A172 (cell line): Measurements from ENCODE around the gene MRAP. TPM values are rescaled to one million over a fixed set of nuclear protein-coding genes. Genes with fewer than 3 reads are reported as not detected.
"Not testable (repeated sequence)": the region's sequence is repeated elsewhere in the genome, so short reads cannot be mapped to it uniquely, and the experiment has no call there.

Experiments
- DNase-seq: peaks from one replicate; pipeline ENCODE4 v3.0.0-alpha.2; 2015; ENCODE audit warnings: low spot score
- total RNA-seq: library from RNA; depleted of rRNA; stranded (reverse); fragments of >200 nt; shearing (Covaris generic); gene quantifications from 2 replicates; pipeline ENCODE4 v1.2.3, GENCODE V29; 2014; rRNA removed

Gene MRAP
- not detected in 2 replicates for total RNA-seq

DNA sequence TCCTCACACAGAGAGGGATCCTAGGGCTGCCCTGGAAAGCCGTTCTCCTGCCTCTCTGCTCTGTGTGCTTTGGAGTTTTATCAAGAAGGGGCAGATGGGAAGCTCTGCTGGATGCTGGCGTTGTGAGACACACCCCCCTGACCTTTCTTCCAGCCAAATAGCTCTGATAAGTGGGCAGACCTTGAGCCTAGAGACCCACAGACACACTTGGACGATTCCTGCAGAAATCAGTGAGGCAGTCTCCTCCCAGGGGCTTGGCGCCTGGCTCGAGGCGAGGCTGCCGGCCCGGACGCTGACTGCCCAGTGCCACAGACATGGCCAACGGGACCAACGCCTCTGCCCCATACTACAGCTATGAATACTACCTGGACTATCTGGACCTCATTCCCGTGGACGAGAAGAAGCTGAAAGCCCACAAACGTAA lies at the start of gene MRAP:
TSS of gene MRAP (plus strand) at position 198 of the 424 bp plus-strand sequence. CDS start at position 315, 117 bp downstream.
- DNase-seq = no peak

- DNase-seq = no peak
Observed at GRCh38 chr21:32249511-32250280, 49.0 kb upstream of the MRAP start.

- DNase-seq = no peak
Observed at GRCh38 chr21:32252136-32252535, 46.5 kb upstream of the MRAP start.

DNA sequence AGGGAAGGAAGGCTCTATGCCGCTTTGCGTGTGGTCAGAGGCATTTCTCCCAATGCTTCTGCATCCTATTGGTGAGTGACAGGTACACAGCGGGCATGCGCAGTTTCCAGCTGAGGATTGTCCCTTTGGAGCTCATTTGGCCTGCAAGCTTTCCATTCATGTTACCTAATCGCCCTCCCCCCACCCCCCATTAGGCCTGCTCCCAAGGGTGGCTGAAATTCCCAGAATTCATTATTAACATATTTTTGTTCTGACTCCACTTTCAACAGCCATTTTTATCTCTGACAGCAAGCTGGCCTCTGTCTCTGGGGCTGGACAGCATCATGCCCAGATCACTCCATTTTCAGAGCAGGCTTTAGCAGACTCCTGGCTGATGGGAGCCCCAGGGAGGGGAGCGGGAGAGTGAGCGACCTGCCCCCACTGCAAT lies 45.4 kb upstream of the MRAP start:
- peak; percentile 21 for DNase-seq

DNA sequence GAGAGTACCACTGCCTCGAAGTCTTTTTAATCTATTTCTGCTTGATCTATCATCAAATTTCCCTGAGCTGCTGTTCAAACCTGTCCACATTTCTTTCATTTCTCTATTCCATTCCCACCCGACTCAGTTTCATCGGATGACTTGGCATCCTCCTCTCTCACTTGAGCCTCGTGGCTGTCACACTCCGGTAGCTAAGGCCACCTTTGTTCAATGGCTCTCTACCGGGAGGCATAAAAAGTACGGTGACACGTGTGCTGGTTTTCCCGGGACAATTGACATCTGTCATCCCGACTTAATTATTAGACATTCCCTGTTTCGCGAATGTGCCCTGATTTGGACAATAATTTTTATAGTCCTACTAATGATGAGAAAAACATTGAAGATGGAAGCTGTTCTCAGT lies 42.4 kb upstream of the MRAP start:
- DNase-seq = no peak

DNA sequence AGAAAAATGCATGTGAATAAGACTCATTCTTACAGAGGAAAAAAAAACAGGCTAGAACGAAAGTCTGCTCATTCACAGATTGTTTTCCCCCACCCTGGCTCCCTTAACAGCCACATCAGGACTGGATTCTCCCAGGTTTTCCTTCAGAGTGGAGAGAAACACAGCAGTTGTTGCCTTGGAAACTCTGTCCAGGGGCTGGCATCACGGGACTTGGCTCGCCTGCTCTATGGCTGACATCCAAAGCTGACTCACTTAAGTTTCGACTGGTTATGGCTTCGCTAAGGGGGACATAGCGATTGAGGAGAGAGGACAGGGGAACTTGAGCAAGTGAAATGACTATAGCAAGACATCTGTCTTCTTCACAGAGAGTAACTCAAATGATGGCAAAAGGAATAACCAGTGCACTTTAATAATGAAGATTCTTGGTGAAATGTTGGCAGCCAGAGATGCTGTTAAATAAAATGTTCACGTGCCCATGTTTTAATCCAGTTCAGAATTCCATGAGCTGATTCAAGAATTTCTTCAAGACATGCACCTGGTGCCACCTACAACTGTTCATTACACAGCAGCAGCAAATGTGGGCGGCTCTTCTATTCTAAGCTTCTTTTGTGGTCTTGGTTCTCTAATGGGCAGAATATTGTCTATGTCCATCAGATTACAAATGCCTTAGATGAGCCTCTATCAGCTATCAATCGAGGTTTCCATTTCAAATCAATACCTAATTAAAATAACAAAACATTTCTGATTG lies 41.6 kb upstream of the MRAP start:
- peak; percentile 85 for DNase-seq

DNA sequence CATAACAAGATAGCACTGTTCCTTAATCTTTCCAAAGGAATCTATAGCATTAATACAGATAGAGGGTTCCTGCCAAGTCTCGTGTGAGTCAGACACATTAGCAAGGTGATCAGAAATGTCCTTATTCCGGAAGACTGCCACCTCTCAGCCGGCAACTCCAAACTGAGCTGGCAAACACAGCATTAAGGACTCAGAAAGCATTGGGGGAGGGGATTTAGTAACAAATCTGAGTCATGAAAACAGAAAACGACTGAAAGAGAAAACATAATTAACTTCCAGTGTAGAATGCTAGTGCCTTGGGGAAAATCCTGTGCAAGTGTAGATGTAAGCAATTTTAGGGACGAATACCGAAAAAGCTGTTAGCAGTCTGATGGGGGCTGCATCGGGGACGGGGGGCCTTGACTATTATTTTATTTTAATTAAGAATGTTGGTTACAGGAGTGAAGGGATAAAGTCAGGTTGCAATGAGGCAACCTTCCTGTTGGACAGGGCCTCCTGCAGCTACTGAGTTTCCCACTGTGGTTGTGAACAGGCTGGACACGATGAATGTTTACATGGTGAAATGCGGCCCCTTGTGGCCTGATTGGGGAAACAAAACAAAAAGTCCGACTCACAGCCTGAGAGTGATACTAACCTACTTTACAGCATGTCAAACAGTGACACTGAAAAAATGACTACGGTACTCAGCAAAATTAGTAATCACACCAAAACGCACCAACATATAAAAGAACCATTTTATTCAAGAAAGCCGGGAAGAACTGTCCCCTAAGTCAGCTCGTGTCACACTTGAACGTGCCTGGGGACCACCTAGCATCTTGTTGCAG lies 40.5 kb upstream of the MRAP start:
- DNase-seq = peak; percentile 90

DNA sequence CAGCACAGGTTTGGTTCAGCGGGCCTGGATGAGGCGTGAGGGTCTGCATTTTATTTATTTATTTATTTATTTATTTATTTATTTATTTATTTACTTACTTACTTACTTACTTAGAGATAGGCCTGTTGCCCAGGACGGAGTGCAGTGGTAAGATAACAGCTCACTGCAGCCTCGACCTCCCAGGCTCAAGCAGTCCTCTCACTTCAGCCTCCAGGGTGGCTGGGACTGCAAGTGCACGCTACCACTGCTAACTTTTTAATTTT lies 39.9 kb upstream of the MRAP start:
- not testable (repeated sequence) for DNase-seq

GRCh38 chr21:32260130-32260529 lies 38.5 kb upstream of the MRAP start:
- no peak for DNase-seq

GRCh38 chr21:32261929-32262328 lies 36.7 kb upstream of the MRAP start:
- no peak for DNase-seq

- not testable (repeated sequence) for DNase-seq
Observed at GRCh38 chr21:32265321-32265720, 33.3 kb upstream of the MRAP start.

DNA sequence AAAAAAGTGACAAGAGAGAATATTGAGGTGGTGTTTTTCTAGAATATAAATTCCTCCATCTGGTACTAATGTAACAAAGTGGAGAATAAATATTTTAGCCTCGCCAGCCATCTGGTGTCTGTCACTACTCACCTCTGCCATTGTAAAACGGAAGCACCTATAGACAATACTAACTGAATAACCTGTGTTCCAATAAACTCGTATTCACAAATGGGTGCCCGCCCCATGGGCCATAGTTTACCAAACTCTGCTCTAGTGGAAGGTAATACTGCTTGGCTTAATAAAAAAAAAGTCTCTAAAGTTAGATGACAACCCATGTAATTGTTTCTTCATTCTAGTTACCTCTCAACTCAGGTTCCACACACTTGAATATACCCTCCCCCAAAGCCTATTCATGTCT lies 27.9 kb upstream of the MRAP start:
- DNase-seq = no peak

DNA sequence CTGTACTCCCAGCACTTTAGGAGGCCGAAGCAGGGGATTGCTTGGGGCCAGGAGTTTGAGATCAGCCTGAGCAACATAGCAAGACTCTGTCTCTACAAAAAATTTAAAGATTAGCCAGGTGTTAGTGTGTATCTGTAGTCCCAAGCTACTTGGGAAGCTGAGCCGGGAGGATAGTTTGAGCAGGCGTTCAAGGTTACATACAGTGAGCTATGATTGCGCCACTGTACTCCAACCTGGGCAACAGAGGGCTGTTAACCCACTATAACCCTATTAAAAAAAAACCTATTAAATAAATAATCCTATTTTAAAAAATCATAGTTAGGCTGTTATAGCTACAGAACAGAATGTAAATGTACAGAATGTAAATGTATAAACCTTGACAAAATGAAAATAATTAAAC lies 22.0 kb upstream of the MRAP start:
- DNase-seq = no peak

DNA sequence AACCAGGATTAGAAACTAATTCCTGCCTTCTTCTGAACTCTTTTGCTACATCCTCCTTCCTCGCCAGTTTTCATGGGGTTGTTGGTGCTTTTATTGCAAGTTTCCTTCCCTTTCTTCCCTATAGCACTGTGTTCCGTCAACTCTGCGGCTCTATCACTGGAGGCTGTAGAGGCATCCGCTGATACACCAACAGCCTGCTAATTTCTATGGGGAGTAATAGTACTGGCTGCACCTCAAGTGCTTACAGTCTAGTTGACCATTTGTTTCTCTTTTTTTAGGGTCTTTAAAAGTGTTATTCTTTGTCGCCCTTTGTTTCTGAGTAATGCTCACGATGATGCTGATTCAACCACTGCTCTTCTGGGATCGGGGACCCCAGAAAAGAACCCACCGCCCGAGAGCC lies 20.6 kb upstream of the MRAP start:
- DNase-seq = peak; percentile 11

- peak; percentile 98 for DNase-seq
Observed at GRCh38 chr21:32278518-32279376, 19.9 kb upstream of the MRAP start, which contains the start of gene MIS18A. TSS of gene MIS18A (minus strand) at chr21:32279049. CDS start at chr21:32279014, 35 bp downstream.

- DNase-seq = no peak
Observed at GRCh38 chr21:32279377-32279680, 19.3 kb upstream of the MRAP start.

DNA sequence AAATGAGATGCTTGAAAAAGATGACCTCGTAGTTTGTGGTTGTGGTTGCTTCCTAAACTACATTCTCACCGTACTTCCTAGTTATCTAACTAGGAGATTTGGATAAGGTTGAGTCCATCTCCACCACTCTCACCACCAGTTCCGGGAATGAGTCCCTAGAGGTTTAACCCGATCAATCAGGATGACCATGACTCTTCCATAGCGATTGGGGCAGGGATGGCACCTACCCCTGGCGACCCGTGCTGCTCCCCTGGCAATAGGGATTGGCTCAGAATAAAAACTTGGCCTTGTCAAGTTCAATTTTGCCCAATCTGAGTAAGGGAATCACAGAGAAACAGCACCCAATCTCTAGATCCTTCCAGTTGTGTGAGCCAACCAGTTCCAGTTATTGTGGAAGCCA lies 17.1 kb upstream of the MRAP start:
- no peak for DNase-seq

DNA sequence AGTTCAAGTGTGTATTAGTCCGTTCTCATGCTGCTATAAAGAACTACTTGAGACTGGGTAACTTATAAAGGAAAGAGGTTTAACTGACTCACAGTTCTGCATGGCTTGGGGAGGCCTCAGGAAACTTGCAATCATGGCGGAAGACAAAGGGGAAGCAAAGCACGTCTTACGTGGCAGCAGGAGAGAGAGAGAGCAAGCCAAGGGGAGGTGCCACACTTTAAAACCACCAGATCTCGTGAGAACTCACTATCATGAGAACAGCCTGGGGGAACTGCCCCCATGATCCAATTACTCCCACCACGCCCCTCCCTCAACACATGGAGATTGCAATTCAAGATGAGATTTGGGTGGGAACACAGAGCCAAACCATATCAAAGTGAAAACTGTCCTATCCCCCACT lies 15.7 kb upstream of the MRAP start:
- DNase-seq = no peak

GRCh38 chr21:32285476-32285875 lies 13.2 kb upstream of the MRAP start:
- no peak for DNase-seq

DNA sequence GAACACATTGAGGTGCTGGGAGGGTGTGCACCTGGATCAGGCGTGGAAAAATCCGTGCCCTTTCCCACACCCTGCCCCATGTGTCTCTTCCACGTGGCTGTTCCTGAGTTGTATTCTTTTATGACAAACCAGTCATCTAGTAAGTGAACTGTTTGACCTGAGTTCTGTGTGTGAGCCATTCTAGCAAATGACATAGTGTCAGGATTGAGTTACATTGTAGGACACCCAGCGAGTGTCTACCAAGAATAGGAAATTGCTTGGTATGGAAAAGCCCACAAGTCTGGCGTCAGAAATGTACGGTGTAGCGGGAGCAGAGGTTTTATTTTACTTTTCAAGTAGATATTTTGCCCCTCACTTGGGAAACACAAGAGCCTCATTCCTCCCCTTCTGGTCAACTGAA lies 1.2 kb upstream of the MRAP start:
- DNase-seq = no peak

DNA sequence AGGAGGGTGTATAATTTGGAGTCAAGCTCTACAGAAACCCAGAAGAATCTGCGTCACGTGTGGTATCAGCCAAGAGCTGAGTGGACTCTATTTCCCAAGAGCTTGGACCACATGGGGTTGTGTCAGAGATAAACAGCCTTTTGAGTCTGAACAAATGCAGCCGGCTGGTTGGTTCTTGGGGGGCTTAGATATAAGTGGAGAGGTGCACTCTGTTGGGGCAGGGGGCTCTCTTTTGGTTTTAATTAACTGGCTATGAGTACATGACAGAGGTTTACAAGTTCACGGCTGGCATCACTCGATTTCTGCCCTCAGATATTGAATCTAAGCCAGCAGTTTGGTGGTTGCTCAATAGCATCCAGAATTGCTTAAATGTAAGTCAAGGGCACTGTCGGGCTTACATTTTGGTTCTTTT lies 501 bp upstream of the MRAP start:
- DNase-seq = no peak

DNA sequence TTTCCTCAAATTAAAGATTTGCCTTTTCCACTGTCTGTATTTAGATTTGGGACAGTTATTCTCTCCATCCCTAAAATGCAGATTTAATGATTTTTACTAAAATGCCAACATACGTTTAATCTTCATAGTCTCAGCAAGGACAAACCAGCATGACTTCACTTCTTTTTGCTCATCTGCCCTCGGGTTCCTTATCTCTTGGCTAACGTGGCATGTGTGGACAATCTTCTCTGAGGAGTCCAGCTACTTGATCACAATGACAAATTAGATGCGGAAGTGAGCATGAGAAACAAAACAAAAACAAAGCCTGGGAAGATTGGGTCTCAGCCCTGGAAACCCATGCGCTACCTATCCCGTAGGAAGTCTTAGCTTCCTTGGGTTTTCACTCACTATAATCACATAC lies 1.0 kb downstream of the MRAP start:
- no peak for DNase-seq
